Measurements from ENCODE around the gene NELFE.
"Not testable (repeated sequence)": the region's sequence is repeated elsewhere in the genome, so short reads cannot be mapped to it uniquely, and the experiment has no call there.

Gene NELFE

GRCh38 chr6:31918069-31918720 is 40.6 kb downstream of the NELFE start:
- DNase-seq (ENCODE audit: low read depth in 2 of 2): no peak

GRCh38 chr6:31915756-31916155 is 43.0 kb downstream of the NELFE start:
- DNase-seq (ENCODE audit: low read depth in 2 of 2): no peak

- DNase-seq (ENCODE audit: low read depth in 2 of 2): no peak
Observed at GRCh38 chr6:31915351-31915750, 43.4 kb downstream of the NELFE start.

DNA sequence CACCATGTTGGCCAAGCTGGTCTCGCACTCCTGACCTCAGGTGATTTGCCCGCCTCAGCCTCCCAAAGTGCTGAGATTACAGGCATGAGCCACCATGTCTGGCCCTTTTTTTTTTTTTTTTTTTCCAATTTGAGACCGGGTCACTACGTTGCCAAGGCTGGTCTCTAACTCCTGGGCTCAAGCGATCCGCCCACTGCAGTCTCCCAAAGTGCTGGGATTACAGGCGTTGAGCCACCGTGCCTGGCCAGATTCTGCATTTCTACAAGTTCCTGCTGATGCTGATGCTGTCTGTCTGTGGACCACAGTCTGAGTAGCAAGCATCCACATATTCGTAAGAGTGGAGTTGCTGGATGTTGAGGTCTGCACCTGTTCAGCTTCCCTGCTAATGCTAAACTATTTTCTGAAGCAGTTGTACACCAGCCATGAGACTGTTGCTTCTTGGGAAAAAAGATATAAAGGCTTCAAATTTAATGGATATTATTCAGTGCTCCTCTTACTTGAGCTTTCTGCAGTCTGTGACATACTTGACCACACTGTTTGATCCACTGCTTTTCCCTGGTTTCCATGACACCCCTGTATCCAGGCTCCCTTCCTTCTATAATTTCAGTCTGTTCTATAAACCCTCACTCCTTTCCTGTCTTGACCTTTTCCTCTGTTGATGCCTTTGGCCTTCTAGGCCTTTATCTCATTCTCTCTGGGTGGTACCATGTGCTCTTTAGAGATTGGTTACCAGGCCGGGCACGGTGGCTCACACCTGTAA is 46.8 kb downstream of the NELFE start:
- DNase-seq (ENCODE audit: low read depth in 2 of 2): no peak

DNA sequence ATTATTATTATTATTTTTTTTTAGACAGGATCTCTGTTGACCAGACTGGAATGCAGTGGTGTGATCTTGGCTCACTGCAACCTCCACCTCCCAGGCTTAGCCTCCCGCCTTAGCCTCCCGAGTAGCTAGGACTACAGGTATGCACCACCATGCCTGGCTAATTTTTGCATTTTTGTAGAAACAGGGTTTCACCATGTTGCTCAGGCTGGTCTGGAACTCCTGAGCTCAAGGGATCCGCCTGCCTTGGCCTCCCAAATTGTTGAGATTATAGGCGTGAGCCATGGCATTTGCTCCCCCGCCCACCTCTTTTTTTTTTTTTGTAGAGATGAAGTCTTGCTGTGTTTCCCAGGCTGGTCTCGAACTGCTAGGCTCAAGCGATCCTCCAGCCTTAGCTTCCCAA is 49.5 kb downstream of the NELFE start:
- DNase-seq (ENCODE audit: low read depth in 2 of 2): not testable (repeated sequence)

DNA sequence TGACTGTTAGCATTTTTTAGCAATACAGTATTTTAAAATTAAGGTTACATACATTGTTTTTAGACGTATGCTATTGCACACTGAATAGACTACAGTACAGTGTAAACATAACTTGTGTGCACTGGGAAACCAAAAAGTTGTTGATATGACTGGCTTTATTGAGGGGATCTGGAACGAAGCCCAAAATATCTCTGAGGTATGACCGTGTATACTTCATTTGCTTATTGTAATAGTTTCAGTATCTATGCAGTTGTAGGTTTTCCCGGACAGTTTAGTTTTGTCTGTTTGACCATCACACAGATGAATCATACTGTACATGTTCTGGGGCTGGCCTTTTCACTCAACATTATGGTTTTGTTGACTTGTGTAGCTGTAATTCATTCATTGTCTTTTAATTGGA is 50.0 kb downstream of the NELFE start:
- no peak for DNase-seq (ENCODE audit: low read depth in 2 of 2)

- not testable (repeated sequence) for DNase-seq (ENCODE audit: low read depth in 2 of 2)
Observed at GRCh38 chr6:31908255-31908654, 50.5 kb downstream of the NELFE start.

- no peak for DNase-seq (ENCODE audit: low read depth in 2 of 2)
Observed at GRCh38 chr6:31907158-31907813, 51.5 kb downstream of the NELFE start.

GRCh38 chr6:31906727-31907126 is 52.0 kb downstream of the NELFE start:
- DNase-seq (ENCODE audit: low read depth in 2 of 2): not testable (repeated sequence)

GRCh38 chr6:31906122-31906521 is 52.6 kb downstream of the NELFE start:
- DNase-seq (ENCODE audit: low read depth in 2 of 2): no peak

- DNase-seq (ENCODE audit: low read depth in 2 of 2): no peak
Observed at GRCh38 chr6:31905041-31905440, 53.7 kb downstream of the NELFE start.

DNA sequence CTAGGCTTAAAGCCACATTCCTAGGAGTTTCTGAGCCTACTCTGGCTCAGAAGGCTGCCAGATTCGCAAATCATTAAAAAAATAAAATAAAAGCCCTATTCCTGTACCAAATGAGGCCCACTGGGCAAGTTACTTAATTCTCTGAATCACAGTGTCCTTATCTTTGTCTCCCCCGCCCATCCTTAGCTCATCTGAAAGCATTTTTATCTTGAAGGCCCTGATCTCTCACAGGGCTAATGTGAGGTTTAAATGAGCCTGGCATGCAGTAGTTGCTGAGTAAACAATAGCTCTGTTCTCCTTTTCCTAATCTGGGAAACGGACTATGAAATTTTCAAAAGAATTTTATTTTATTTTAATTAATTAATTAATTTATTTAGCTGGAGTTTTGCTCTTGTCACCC is 54.8 kb downstream of the NELFE start:
- no peak for DNase-seq (ENCODE audit: low read depth in 2 of 2)
